GM21529 (cell line): ENCODE results near the gene MACROD2.

Experiments used
- ATAC-seq: cut with Tn5 transposase; IDR thresholded peaks from one replicate; pipeline ENCODE4 v1.9.1; 2021; ENCODE audit not compliant: unreplicated experiment

The MACROD2 gene

GRCh38 chr20:15227102-15227501 lies 1231.8 kb downstream of the MACROD2 start:
- no peak for ATAC-seq

- no peak for ATAC-seq
Measured at GRCh38 chr20:15232243-15232642, 1236.9 kb downstream of the MACROD2 start.

GRCh38 chr20:15235471-15236198 lies 1240.3 kb downstream of the MACROD2 start:
- ATAC-seq = no peak

GRCh38 chr20:15236812-15237211 lies 1241.5 kb downstream of the MACROD2 start:
- peak; percentile 81 for ATAC-seq

- ATAC-seq = no peak
Measured at GRCh38 chr20:15239542-15240206, 1244.4 kb downstream of the MACROD2 start.

GRCh38 chr20:15240801-15241200 lies 1245.5 kb downstream of the MACROD2 start:
- ATAC-seq = no peak

- no peak for ATAC-seq
Measured at GRCh38 chr20:15241681-15242080, 1246.4 kb downstream of the MACROD2 start.

- ATAC-seq = no peak
Measured at GRCh38 chr20:15242773-15243172, 1247.5 kb downstream of the MACROD2 start.

GRCh38 chr20:15245896-15246295 lies 1250.6 kb downstream of the MACROD2 start:
- ATAC-seq = no peak

- ATAC-seq = peak; percentile 79
Measured at GRCh38 chr20:15248618-15249395, 1253.5 kb downstream of the MACROD2 start.

- ATAC-seq = no peak
Measured at GRCh38 chr20:15251171-15251570, 1255.9 kb downstream of the MACROD2 start.

GRCh38 chr20:15252304-15252703 lies 1257.0 kb downstream of the MACROD2 start:
- ATAC-seq = no peak

- ATAC-seq = no peak
Measured at GRCh38 chr20:15253431-15253830, 1258.1 kb downstream of the MACROD2 start.

- ATAC-seq = no peak
Measured at GRCh38 chr20:15256676-15257568, 1261.6 kb downstream of the MACROD2 start.

- ATAC-seq = no peak
Measured at GRCh38 chr20:15257569-15257870, 1262.2 kb downstream of the MACROD2 start.

GRCh38 chr20:15265581-15266309 lies 1270.4 kb downstream of the MACROD2 start:
- no peak for ATAC-seq

- peak; percentile 78 for ATAC-seq
Measured at GRCh38 chr20:15267935-15268334, 1272.6 kb downstream of the MACROD2 start.

- no peak for ATAC-seq
Measured at GRCh38 chr20:15278041-15278440, 1282.7 kb downstream of the MACROD2 start.

- ATAC-seq = no peak
Measured at GRCh38 chr20:15287329-15287728, 1292.0 kb downstream of the MACROD2 start.

GRCh38 chr20:15288106-15288505 lies 1292.8 kb downstream of the MACROD2 start:
- ATAC-seq = no peak
